Activated naive CD4-positive, alpha-beta T cell treated with anti-CD3 and anti-CD28 coated beads, Interleukin-2, amount 50 U/mL, for 24 hours (primary cell): ENCODE measurements around the gene REC114.
"Not testable (repeated sequence)": the region's sequence is repeated elsewhere in the genome, so short reads cannot be mapped to it uniquely, and the experiment has no call there.

Experiments
- H3K27ac Mint-ChIP-seq: one replicate; pipeline ENCODE4 v1.8.0; 2021; ENCODE audit warnings: mild to moderate bottlenecking, mixed read lengths
- H3K27me3 Mint-ChIP-seq: one replicate; pipeline ENCODE4 v1.8.0; 2021; ENCODE audit warnings: mixed read lengths
- H3K36me3 Mint-ChIP-seq: one replicate; pipeline ENCODE4 v1.8.0; 2021; ENCODE audit warnings: mixed read lengths
- H3K4me1 Mint-ChIP-seq: one replicate; pipeline ENCODE4 v1.8.0; 2021; ENCODE audit warnings: mixed read lengths
- H3K4me3 Mint-ChIP-seq: one replicate; pipeline ENCODE4 v1.8.0; 2021; ENCODE audit warnings: mild to moderate bottlenecking, mixed read lengths
- H3K9me3 Mint-ChIP-seq: one replicate; pipeline ENCODE4 v1.8.0; 2021; ENCODE audit warnings: mixed read lengths

The REC114 gene

GRCh38 chr15:73440571-73440970 is 2.4 kb upstream of the REC114 start:
- Mint-ChIP-seq H3K27me3 (peaks cover 19% of the 10 kb centered on the region), H3K4me3 (no peak overlapping the region), H3K4me1 (no peaks in the 10 kb centered on the region), H3K36me3 (no peaks in the 10 kb centered on the region), H3K27ac (no peak overlapping the region), H3K9me3 (no peaks in the 10 kb centered on the region)

- Mint-ChIP-seq H3K36me3 (no peaks in the 10 kb centered on the region), H3K9me3 (peaks cover 5% of the 10 kb centered on the region), H3K27me3 (peaks cover 22% of the 10 kb centered on the region), H3K4me1 (peaks cover 4% of the 10 kb centered on the region), H3K4me3 (no peak overlapping the region), H3K27ac (no peak overlapping the region)
Observed at GRCh38 chr15:73442421-73442820, 543 bp upstream of the REC114 start.

GRCh38 chr15:73447471-73447870 is 4.5 kb downstream of the REC114 start:
- H3K4me1 Mint-ChIP-seq, H3K4me3 Mint-ChIP-seq, H3K27ac Mint-ChIP-seq, H3K36me3 Mint-ChIP-seq: not testable (repeated sequence)
- Mint-ChIP-seq H3K9me3 (peaks cover 15% of the 10 kb centered on the region), H3K27me3 (peaks cover 15% of the 10 kb centered on the region)

GRCh38 chr15:73448158-73448758 is 5.3 kb downstream of the REC114 start:
- H3K27me3 Mint-ChIP-seq = peaks cover 15% of the 10 kb centered on the region
- H3K4me3 Mint-ChIP-seq, H3K4me1 Mint-ChIP-seq, H3K36me3 Mint-ChIP-seq, H3K27ac Mint-ChIP-seq: not testable (repeated sequence)
- peaks cover 15% of the 10 kb centered on the region for H3K9me3 Mint-ChIP-seq

- H3K36me3 Mint-ChIP-seq, H3K4me3 Mint-ChIP-seq, H3K4me1 Mint-ChIP-seq, H3K27ac Mint-ChIP-seq: not testable (repeated sequence)
- Mint-ChIP-seq H3K9me3 (peaks cover 15% of the 10 kb centered on the region), H3K27me3 (peaks cover 15% of the 10 kb centered on the region)
Observed at GRCh38 chr15:73449980-73450379, 7.0 kb downstream of the REC114 start.

GRCh38 chr15:73454096-73454495 is 11.1 kb downstream of the REC114 start:
- H3K9me3 Mint-ChIP-seq = peaks cover 9% of the 10 kb centered on the region
- H3K36me3 Mint-ChIP-seq = peaks cover 2% of the 10 kb centered on the region
- no peaks in the 10 kb centered on the region for H3K4me1 Mint-ChIP-seq
- peaks cover 10% of the 10 kb centered on the region for H3K27me3 Mint-ChIP-seq
- no peak overlapping the region for H3K27ac Mint-ChIP-seq
- no peak overlapping the region for H3K4me3 Mint-ChIP-seq

GRCh38 chr15:73455876-73456275 is 12.9 kb downstream of the REC114 start:
- H3K27ac Mint-ChIP-seq = no peak overlapping the region
- no peaks in the 10 kb centered on the region for H3K9me3 Mint-ChIP-seq
- no peaks in the 10 kb centered on the region for H3K4me1 Mint-ChIP-seq
- no peaks in the 10 kb centered on the region for H3K36me3 Mint-ChIP-seq
- H3K4me3 Mint-ChIP-seq = no peak overlapping the region
- H3K27me3 Mint-ChIP-seq = peaks cover 5% of the 10 kb centered on the region

- no peaks in the 10 kb centered on the region for H3K9me3 Mint-ChIP-seq
- H3K27ac Mint-ChIP-seq = no peak overlapping the region
- no peaks in the 10 kb centered on the region for H3K36me3 Mint-ChIP-seq
- H3K4me1 Mint-ChIP-seq = no peaks in the 10 kb centered on the region
- no peak overlapping the region for H3K4me3 Mint-ChIP-seq
- peaks cover 7% of the 10 kb centered on the region for H3K27me3 Mint-ChIP-seq
Observed at GRCh38 chr15:73457334-73457733, 14.4 kb downstream of the REC114 start.

- H3K4me3 Mint-ChIP-seq = no peak overlapping the region
- H3K27me3 Mint-ChIP-seq = peaks cover 14% of the 10 kb centered on the region
- H3K36me3 Mint-ChIP-seq = peaks cover 1% of the 10 kb centered on the region
- H3K4me1 Mint-ChIP-seq = no peaks in the 10 kb centered on the region
- H3K27ac Mint-ChIP-seq = no peak overlapping the region
- H3K9me3 Mint-ChIP-seq = no peaks in the 10 kb centered on the region
Observed at GRCh38 chr15:73460662-73461061, 17.7 kb downstream of the REC114 start.

GRCh38 chr15:73464602-73465001 is 21.6 kb downstream of the REC114 start:
- Mint-ChIP-seq H3K4me1 (no peaks in the 10 kb centered on the region), H3K4me3 (no peak overlapping the region), H3K27ac (no peak overlapping the region), H3K36me3 (peaks cover 1% of the 10 kb centered on the region), H3K27me3 (peaks cover 17% of the 10 kb centered on the region), H3K9me3 (no peaks in the 10 kb centered on the region)

- Mint-ChIP-seq H3K4me1 (no peaks in the 10 kb centered on the region), H3K27ac (no peak overlapping the region), H3K36me3 (peaks cover 1% of the 10 kb centered on the region), H3K27me3 (peaks cover 26% of the 10 kb centered on the region), H3K4me3 (no peak overlapping the region), H3K9me3 (no peaks in the 10 kb centered on the region)
Observed at GRCh38 chr15:73467758-73468157, 24.8 kb downstream of the REC114 start.

- H3K4me3 Mint-ChIP-seq = no peak overlapping the region
- H3K9me3 Mint-ChIP-seq = no peaks in the 10 kb centered on the region
- peaks cover 32% of the 10 kb centered on the region for H3K27me3 Mint-ChIP-seq
- H3K27ac Mint-ChIP-seq = no peak overlapping the region
- no peaks in the 10 kb centered on the region for H3K36me3 Mint-ChIP-seq
- H3K4me1 Mint-ChIP-seq = no peaks in the 10 kb centered on the region
Observed at GRCh38 chr15:73474785-73475184, 31.8 kb downstream of the REC114 start.

GRCh38 chr15:73476704-73477216 is 33.8 kb downstream of the REC114 start:
- Mint-ChIP-seq H3K4me3 (no peak overlapping the region), H3K9me3 (no peaks in the 10 kb centered on the region), H3K4me1 (no peaks in the 10 kb centered on the region), H3K27ac (no peak overlapping the region), H3K36me3 (no peaks in the 10 kb centered on the region), H3K27me3 (peaks cover 22% of the 10 kb centered on the region)

- Mint-ChIP-seq H3K4me1 (no peaks in the 10 kb centered on the region), H3K4me3 (no peak overlapping the region), H3K9me3 (no peaks in the 10 kb centered on the region), H3K27ac (no peak overlapping the region), H3K27me3 (peaks cover 15% of the 10 kb centered on the region), H3K36me3 (no peaks in the 10 kb centered on the region)
Observed at GRCh38 chr15:73480050-73480449, 37.1 kb downstream of the REC114 start.

GRCh38 chr15:73482166-73482565 is 39.2 kb downstream of the REC114 start:
- H3K9me3 Mint-ChIP-seq = no peaks in the 10 kb centered on the region
- H3K27ac Mint-ChIP-seq = no peak overlapping the region
- no peaks in the 10 kb centered on the region for H3K36me3 Mint-ChIP-seq
- no peak overlapping the region for H3K4me3 Mint-ChIP-seq
- H3K27me3 Mint-ChIP-seq = peaks cover 9% of the 10 kb centered on the region
- no peaks in the 10 kb centered on the region for H3K4me1 Mint-ChIP-seq

- Mint-ChIP-seq H3K27ac (no peak overlapping the region), H3K4me1 (no peaks in the 10 kb centered on the region), H3K4me3 (no peak overlapping the region), H3K36me3 (no peaks in the 10 kb centered on the region), H3K9me3 (no peaks in the 10 kb centered on the region), H3K27me3 (peaks cover 9% of the 10 kb centered on the region)
Observed at GRCh38 chr15:73483053-73483452, 40.1 kb downstream of the REC114 start.

GRCh38 chr15:73485372-73485771 is 42.4 kb downstream of the REC114 start:
- Mint-ChIP-seq H3K4me1 (no peaks in the 10 kb centered on the region), H3K4me3 (no peak overlapping the region)

More at GRCh38 chr15:73485372-73485771, 42.4 kb downstream of the REC114 start:
- Mint-ChIP-seq H3K36me3 (no peaks in the 10 kb centered on the region), H3K27me3 (peaks cover 1% of the 10 kb centered on the region), H3K27ac (no peak overlapping the region), H3K9me3 (no peaks in the 10 kb centered on the region)
